Spinal cord (tissue), 10 donors: ENCODE measurements around the gene RAPGEF3. TPM values are rescaled to one million over a fixed set of nuclear protein-coding genes. Genes with fewer than 3 reads are reported as not detected.

Experiments used
- DNase-seq, 6 donors: peaks; one replicate each; pipeline versions ENCODE4 v3.0.0 to v3.0.0-alpha.2; 2013 to 2015; ENCODE audit warnings: low spot score in 6 of 6, low read depth in 4 of 6
- H3K27ac ChIP-seq: one replicate; pipeline ENCODE4 v1.5.1; 2013; ENCODE audit warnings: low read depth, low read length, control low read depth
- H3K27me3 ChIP-seq: one replicate; pipeline ENCODE4 v1.6.1; 2013; ENCODE audit warnings: low read length; ENCODE audit not compliant: control insufficient read depth, insufficient read depth
- H3K36me3 ChIP-seq: one replicate; pipeline ENCODE4 v1.6.1; 2013; ENCODE audit warnings: low read length; ENCODE audit not compliant: control insufficient read depth, insufficient read depth
- H3K4me1 ChIP-seq: one replicate; pipeline ENCODE4 v1.6.1; 2013; ENCODE audit warnings: low read length; ENCODE audit not compliant: control insufficient read depth, insufficient read depth
- H3K4me3 ChIP-seq: one replicate; pipeline ENCODE4 v1.5.1; 2013; ENCODE audit warnings: low read depth, low read length, control low read depth
- H3K9me3 ChIP-seq: one replicate; pipeline ENCODE4 v1.6.1; 2013; ENCODE audit warnings: low read length; ENCODE audit not compliant: control insufficient read depth, insufficient read depth
- WGBS: methylation state at CpG from one replicate; pipeline ENCODE4 v1.1.5; 2013; ENCODE audit warnings: missing lambda C conversion rate; ENCODE audit not compliant: insufficient coverage; 5-methylcytosine and 5-hydroxymethylcytosine counted together
- polyA plus RNA-seq, 2 donors: library from polyadenylated mRNA; unstranded; fragments of 120-200 nt; gene quantifications; one replicate each; pipeline ENCODE4 v1.2.1, GENCODE V29; 2013; ENCODE audit not compliant: insufficient read length in 2 of 2
- total RNA-seq, 2 donors: library from RNA; depleted of rRNA in 1 of 2; stranded (reverse); fragments of 120-200 nt in 1 of 2; fragments of >200 nt in 1 of 2; gene quantifications; one replicate each; pipeline versions ENCODE4 v1.2.3 to v1.2.4, GENCODE V29; 2013 to 2014
- donor health status: healthy.

Gene RAPGEF3
- total and polyA plus RNA-seq, 4 donors: 15.0 to 39.1 (median 21.2) TPM

- 94% methylated on average over 3 of the region's 4 CpGs for WGBS
- H3K27ac ChIP-seq: no peak overlapping the region
Observed at GRCh38 chr12:47752121-47752520, 6.6 kb downstream of the RAPGEF3 start.

DNA sequence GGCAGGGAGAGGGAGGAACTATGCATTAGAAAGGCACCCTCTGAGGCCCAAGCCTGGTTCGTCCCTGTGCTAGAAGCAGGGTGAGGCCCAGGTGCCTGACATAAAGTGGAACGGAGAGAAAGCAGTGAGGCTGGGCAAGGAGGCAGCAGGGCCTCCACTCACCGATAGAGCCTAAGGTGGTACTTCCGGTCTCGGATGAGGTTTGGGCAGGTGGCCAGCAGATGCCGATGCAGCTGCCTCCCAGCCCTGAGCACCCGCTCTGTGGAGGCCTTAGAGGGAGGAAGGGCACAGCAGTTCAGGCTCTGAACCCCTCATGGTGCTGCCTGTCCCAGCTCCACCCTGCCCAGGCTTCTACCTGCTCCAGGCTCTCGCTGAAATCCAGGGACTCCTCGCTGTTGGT, 7.1 kb downstream of the RAPGEF3 start:
- no peak for DNase-seq
- Histone ChIP-seq H3K27ac (no peak overlapping the region), H3K4me3 (no peak overlapping the region), H3K4me1 (peaks cover 21% of the 10 kb centered on the region), H3K36me3 (peaks cover 54% of the 10 kb centered on the region), H3K9me3 (no peaks in the 10 kb centered on the region), H3K27me3 (no peaks in the 10 kb centered on the region)
- 78% methylated on average over 9 of the region's 9 CpGs for WGBS

More at GRCh38 chr12:47752121-47752520, 6.6 kb downstream of the RAPGEF3 start:
- no peaks in the 10 kb centered on the region for H3K27me3 ChIP-seq
- H3K4me3 ChIP-seq: no peak overlapping the region
- peaks cover 51% of the 10 kb centered on the region for H3K36me3 ChIP-seq
- H3K4me1 ChIP-seq: peaks cover 23% of the 10 kb centered on the region
- no peak for DNase-seq
- no peaks in the 10 kb centered on the region for H3K9me3 ChIP-seq

DNA sequence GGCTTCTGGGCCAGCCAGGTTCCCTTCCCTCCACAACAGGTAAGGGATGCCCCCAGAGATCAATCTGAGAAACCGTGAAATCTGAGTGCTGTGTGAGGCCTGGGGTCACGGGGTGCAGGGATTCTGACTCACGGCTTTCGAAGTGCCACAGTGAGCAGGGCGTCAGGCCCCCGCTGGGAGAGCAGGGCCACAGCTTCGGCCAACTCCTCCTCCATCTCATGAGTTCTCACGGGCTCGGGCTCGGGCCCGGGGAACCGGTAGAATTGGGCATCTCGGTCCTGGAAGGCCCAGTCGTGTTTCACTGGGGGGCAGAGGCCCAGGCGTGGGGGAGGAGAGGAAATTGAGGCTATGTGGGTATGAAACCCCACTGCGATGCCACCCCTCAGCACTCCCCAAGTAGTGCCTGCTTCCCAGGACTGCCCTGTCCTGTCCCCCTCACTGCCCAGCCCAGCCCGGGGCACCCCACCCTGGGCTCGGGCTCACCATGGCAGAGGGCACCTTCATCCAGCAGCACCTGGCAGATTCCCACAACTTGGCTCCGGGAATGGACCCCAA, 7.7 kb downstream of the RAPGEF3 start:
- Histone ChIP-seq H3K9me3 (no peaks in the 10 kb centered on the region), H3K4me1 (peaks cover 21% of the 10 kb centered on the region), H3K36me3 (peaks cover 59% of the 10 kb centered on the region), H3K27me3 (no peaks in the 10 kb centered on the region), H3K27ac (no peak overlapping the region), H3K4me3 (no peak overlapping the region)
- no peak for DNase-seq
- 88% methylated on average over 10 of the region's 19 CpGs for whole genome bisulfite sequencing

DNA sequence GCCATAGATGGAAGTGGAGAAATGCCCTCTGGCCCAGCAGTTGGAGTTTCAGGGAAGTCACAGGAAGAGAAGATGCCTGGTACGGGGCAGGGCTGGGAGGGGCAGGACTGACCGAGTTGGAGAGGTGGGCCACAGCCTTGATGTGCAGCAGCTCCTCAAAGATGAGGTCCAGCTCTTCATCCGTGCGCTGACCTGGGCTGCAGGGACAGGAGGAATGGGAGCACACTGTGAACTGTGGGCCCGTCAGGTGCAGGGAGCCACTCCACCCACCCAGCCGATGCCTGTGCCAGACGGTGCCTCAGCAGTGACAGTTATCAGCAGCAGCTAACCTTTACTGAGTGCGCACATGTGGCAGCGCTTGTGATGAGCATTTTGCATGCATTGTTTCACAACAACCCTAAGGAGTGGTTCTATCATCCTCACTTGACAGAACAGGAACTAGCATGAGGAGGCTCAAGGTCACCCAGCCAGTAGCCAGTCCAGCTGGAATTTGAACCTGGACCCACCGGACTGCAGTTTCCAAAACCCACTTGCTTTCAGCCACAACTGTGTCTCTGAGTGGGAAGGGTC, 8.4 kb downstream of the RAPGEF3 start:
- no peak for DNase-seq
- peaks cover 25% of the 10 kb centered on the region for H3K4me1 ChIP-seq
- no peak overlapping the region for H3K4me3 ChIP-seq
- no peak overlapping the region for H3K27ac ChIP-seq
- WGBS: 91% methylated on average over 9 of the region's 10 CpGs
- H3K9me3 ChIP-seq: no peaks in the 10 kb centered on the region
- H3K36me3 ChIP-seq: peaks cover 59% of the 10 kb centered on the region
- H3K27me3 ChIP-seq: no peaks in the 10 kb centered on the region

DNA sequence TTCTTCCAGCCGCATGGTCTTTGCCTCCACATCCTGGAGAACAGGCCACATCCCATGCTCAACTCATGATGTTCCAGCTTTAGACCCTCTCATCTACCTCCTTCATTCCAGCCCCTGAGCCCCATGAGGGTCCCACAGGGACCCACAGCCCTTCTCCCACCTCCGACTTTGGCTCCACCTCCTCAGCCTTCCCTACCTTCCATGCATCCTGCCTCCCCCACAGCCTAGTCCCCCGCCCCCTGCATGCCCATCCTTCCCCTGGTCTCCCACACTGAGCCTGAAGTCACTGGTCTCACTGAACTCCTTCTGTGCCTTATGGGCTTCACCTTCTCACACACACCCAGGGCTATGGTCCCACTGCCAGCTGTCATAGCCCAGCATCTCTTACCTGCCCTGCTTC, 9.8 kb downstream of the RAPGEF3 start:
- 91% methylated on average over 3 of the region's 3 CpGs for WGBS
- H3K36me3 ChIP-seq: peaks cover 59% of the 10 kb centered on the region
- peaks cover 27% of the 10 kb centered on the region for H3K4me1 ChIP-seq
- DNase-seq: no peak
- no peaks in the 10 kb centered on the region for H3K27me3 ChIP-seq
- H3K4me3 ChIP-seq: no peak overlapping the region
- no peak overlapping the region for H3K27ac ChIP-seq
- no peaks in the 10 kb centered on the region for H3K9me3 ChIP-seq

DNA sequence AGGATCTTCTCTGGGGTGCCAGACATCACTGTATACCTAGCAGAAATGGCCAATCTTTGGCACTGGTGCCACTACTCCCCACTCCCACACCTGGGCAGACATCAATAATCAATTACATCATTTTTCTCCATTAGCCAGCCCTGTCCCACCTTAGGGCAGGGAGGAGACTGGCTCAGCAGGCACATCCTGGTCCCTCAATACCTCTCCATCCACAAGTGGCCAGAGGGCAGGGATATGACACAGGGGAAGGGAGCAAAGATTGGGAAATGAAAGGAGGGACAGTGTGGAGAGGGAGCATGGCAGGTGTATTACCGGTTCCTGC, 10.2 kb downstream of the RAPGEF3 start:
- Histone ChIP-seq H3K4me1 (peaks cover 28% of the 10 kb centered on the region), H3K4me3 (no peak overlapping the region), H3K27me3 (no peaks in the 10 kb centered on the region), H3K9me3 (no peaks in the 10 kb centered on the region), H3K36me3 (peaks cover 57% of the 10 kb centered on the region), H3K27ac (no peak overlapping the region)
- no peak for DNase-seq
- WGBS: 100% methylated on average over 1 of the region's 1 CpG

DNA sequence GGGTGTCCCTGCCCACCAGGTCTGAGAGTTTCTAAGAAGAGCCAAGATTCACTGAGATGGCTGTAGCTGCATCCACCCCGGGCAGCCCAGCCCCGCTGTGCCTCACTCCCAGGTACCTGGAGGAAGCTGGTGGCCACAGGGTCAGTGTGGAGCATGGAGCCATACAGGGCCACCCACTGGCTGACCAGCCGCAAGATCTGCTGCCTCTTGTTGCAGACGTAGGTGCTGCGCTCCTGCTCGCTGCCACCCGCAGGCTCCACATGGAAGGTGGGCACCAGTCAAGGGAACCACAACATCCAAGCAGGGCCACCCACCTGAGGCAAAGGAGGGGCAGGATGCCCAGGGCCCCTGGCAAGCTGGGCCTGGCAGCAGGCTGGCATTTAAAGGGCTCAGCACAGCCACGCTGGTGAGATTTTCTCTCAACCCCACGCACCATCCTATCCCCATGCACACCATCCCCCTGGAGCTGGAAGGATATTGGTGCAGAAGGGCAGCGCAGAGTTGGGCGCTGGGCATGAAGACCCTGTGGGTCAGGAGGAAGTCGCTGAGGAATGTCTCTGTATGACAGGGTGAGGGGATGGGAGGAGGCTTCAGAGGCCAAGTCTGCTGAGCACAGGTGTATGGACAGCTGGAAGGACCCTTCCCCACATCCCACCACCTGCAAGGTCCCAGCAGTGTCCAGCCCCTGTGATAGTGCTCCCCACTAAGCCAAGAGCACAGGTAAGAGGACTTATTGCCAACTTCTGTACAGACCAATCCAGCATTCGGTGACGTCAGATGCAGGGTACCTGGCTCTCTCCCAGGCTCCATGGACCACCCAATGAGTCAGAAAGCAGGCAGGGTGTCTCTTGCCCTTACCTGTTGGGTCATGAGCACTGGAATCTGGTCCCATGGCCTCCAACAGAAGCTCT, 10.8 kb downstream of the RAPGEF3 start:
- Histone ChIP-seq H3K4me3 (no peak overlapping the region), H3K36me3 (peaks cover 54% of the 10 kb centered on the region), H3K27ac (no peak overlapping the region), H3K4me1 (peaks cover 27% of the 10 kb centered on the region), H3K9me3 (no peaks in the 10 kb centered on the region), H3K27me3 (no peaks in the 10 kb centered on the region)
- DNase-seq: no peak
- 92% methylated on average over 10 of the region's 14 CpGs for WGBS

DNA sequence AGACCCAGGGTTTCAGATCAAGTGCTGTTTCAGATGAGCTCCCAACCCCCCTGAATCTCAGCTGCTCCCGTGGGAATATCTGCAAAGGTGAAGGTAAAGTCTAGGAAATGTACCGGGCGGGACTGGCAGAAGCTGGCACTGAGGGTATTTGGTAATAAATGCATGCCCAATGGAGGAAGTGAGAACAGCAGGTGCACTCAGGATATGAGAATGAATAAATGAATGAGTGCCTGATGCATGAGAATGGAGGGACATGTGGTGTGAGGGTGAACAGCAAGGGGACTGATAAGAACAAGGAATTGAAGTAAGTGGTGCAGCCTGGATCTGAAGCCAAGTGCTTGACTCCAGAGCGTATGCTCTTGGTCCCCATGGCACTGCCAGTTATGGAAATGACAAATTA, 11.6 kb downstream of the RAPGEF3 start:
- Histone ChIP-seq H3K27me3 (no peaks in the 10 kb centered on the region), H3K9me3 (no peaks in the 10 kb centered on the region), H3K27ac (no peak overlapping the region), H3K4me1 (peaks cover 27% of the 10 kb centered on the region), H3K36me3 (peaks cover 52% of the 10 kb centered on the region), H3K4me3 (no peak overlapping the region)
- 77% methylated on average over 3 of the region's 4 CpGs for WGBS
- no peak for DNase-seq

DNA sequence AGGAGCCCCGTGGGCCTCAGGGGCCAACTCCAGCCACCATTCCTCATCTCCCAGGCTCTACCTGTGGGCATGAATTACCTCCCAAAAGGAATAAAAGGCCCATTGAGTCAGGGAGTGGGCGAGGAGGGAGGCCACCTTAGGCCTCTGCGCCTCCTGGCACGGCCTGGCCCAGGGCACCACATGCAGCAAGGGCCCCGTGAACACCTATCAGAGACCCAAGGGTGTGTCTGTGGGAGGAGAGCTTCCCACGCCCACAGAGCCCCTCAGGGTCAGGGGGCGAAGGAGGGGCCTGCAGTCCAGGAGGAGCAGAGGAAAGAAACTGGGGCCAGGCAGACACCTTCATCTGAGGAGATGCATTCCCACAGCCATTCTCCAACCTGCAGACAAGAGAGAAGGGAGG, 12.2 kb downstream of the RAPGEF3 start:
- WGBS: 90% methylated on average over 7 of the region's 7 CpGs
- no peaks in the 10 kb centered on the region for H3K9me3 ChIP-seq
- no peak for DNase-seq
- no peak overlapping the region for H3K4me3 ChIP-seq
- H3K4me1 ChIP-seq: peaks cover 31% of the 10 kb centered on the region
- H3K36me3 ChIP-seq: peaks cover 46% of the 10 kb centered on the region
- no peak overlapping the region for H3K27ac ChIP-seq
- H3K27me3 ChIP-seq: no peaks in the 10 kb centered on the region

DNA sequence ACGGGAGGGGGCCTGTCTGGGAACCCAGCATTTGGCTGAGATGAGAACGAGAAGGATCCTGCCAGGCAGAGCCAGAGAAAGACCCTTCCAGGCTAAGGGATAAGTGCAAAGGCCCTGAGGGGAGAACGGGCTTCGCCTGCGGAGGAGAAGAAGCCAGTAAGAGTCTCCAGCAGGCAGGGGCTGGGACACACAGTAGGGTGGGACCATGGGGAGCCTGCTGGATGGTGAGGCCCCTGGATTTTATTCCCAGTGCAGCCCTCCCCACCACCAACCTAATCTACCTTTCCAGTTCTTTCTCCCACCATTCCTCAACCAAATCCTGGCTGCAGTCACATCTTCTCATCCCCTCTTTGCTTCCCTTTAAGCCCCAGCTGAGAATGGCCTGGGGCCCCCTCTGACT, 12.6 kb downstream of the RAPGEF3 start:
- H3K36me3 ChIP-seq: peaks cover 42% of the 10 kb centered on the region
- H3K9me3 ChIP-seq: no peaks in the 10 kb centered on the region
- peaks cover 35% of the 10 kb centered on the region for H3K4me1 ChIP-seq
- no peak overlapping the region for H3K4me3 ChIP-seq
- no peak overlapping the region for H3K27ac ChIP-seq
- no peak for DNase-seq
- no peaks in the 10 kb centered on the region for H3K27me3 ChIP-seq
- WGBS: 59% methylated on average over 2 of the region's 5 CpGs
